Adrenal gland (tissue), 12 donors: ENCODE measurements around the gene DNAJC5. TPM values are rescaled to one million over a fixed set of nuclear protein-coding genes. Genes with fewer than 3 reads are reported as not detected.

ENCODE experiments used
- DNase-seq, 7 donors: peaks; one replicate each; pipeline ENCODE4 v3.0.0-alpha.2; 2019 to 2020
- H3K27ac ChIP-seq, 5 donors: fragments of 200-600 bp; sonication (generic) in 4 of 5; 1 replicate in 3 of 5; 2 replicates in 2 of 5; pipeline versions ENCODE4 v1.5.1 to v1.8.0; 2016 to 2020; ENCODE audit warnings: mild to moderate bottlenecking in 1 of 5
- H3K27me3 ChIP-seq: fragments of 200-600 bp; 2 replicates; pipeline ENCODE4 v1.8.0; 2021
- H3K36me3 ChIP-seq, 2 donors: fragments of 200-600 bp; replicated peaks in 1 of 2; 1 replicate in 1 of 2; 2 replicates in 1 of 2; pipeline versions ENCODE4 v1.5.1 to v1.8.0; 2018 to 2022
- H3K4me1 ChIP-seq, 2 donors: fragments of 200-600 bp; replicated peaks in 1 of 2; 1 replicate in 1 of 2; 2 replicates in 1 of 2; pipeline versions ENCODE4 v1.5.1 to v1.8.0; 2018 to 2021
- H3K4me3 ChIP-seq, 4 donors: fragments of 200-600 bp; sonication (generic) in 3 of 4; one replicate each; pipeline ENCODE4 v1.5.1; 2016 to 2018
- H3K9me3 ChIP-seq, 3 donors: fragments of 200-600 bp; sonication (generic) in 1 of 3; replicated peaks in 1 of 3; 1 replicate in 2 of 3; 2 replicates in 1 of 3; pipeline versions ENCODE4 v1.5.1 to v1.8.0; 2016 to 2021
- CTCF ChIP-seq, 6 experiments: fragments of 450-650 bp in 4 of 6; fragments of 200-600 bp in 2 of 6; sonication (generic) in 1 of 6; IDR thresholded peaks; 1 replicate in 5 of 6; 2 replicates in 1 of 6; pipeline versions ENCODE4 v1.5.1 to v1.8.0; 2016 to 2021; ENCODE audit warnings: antibody characterized with exemption in 6 of 6, mild to moderate bottlenecking in 2 of 6, moderate library complexity in 1 of 6
- POLR2A ChIP-seq, 2 donors: fragments of 450-650 bp; IDR thresholded peaks; one replicate each; pipeline ENCODE4 v1.6.1; 2017; ENCODE audit warnings: antibody characterized with exemption in 2 of 2, mild to moderate bottlenecking in 2 of 2, moderate library complexity in 1 of 2
- WGBS, 4 donors: extraction: QIAGEN DNeasy Blood & Tissue Kit in 2 of 4; methylation state at CpG; one replicate each; pipeline versions ENCODE4 v1.1.5 to v1.1.7; 2013 to 2017; 5-methylcytosine and 5-hydroxymethylcytosine counted together
- intact Hi-C, 2 donors: fragments of 100-400 bp; cut with DNase I; formaldehyde crosslinking; loops; one replicate each; pipeline versions ENCODE4 v1.14.1 to v1.15.0; 2022 to 2023
- polyA plus RNA-seq, 3 donors: library from polyadenylated mRNA; stranded (reverse); fragments of 200-250 nt in 2 of 3; fragments of 350-450 nt in 1 of 3; fragmentation: Illumina TruSeq in 1 of 3; extraction: RNeasy Lipid Tissue Mini Kit (QIAGEN cat#74804) in 1 of 3; gene quantifications; one replicate each; pipeline ENCODE4 v1.2.3, GENCODE V29; 2013 to 2014
- total RNA-seq, 9 donors: library from RNA; depleted of rRNA in 4 of 9; stranded (reverse); fragments of >200 nt in 4 of 9; fragments of 120-200 nt in 1 of 9; fragmentation: NEBNext Ultra II Directional in 1 of 9; extraction: Animal tissue kit (Norgen Biotek cat#: 25700) in 1 of 9; gene quantifications; one replicate each; pipeline versions ENCODE4 v1.1.0 to v1.2.4, GENCODE V29; 2013 to 2023
- donor health status: healthy with polysubstance abuse.
- donor health status: Bipolar disorder and iron deficiency.
- donor health status: DM: yes; HTN: yes; CAD: no.
- donor health status: DM: no; HTN: no; CAD: no.
- donor health status: DM: no; HTN: no; CAD: no.
- donor health status: DM: yes; HTN: yes; CAD: no.

DNAJC5 gene
- total and polyA plus RNA-seq, 12 donors, result 26.5 to 78.0 (median 61.4) TPM

- Histone ChIP-seq H3K9me3 (no peaks in the 10 kb centered on the region), H3K27ac (peak overlapping the region in 1 of 5 donors; percentile 52), H3K27me3 (no peaks in the 10 kb centered on the region), H3K4me3 (no peak overlapping the region), H3K36me3 (peaks cover 0 to 58% of the 10 kb centered on the region in 2 donors), H3K4me1 (no peaks in the 10 kb centered on the region)
- peak in 4 of 7 donors; percentile 36 to 74 (median 60) for DNase-seq
- 63 to 80% (median 72%) methylated on average over 21 to 35 of the region's 39 CpGs for WGBS, 4 donors
- intact Hi-C loops, result no loop called here
- no peak for TF ChIP-seq POLR2A (IDR thresholded peaks at IDR 0.05)
- no peak for TF ChIP-seq CTCF (IDR thresholded peaks at IDR 0.05)
These were observed 46.6 kb downstream of the DNAJC5 start for GRCh38 chr20:63941282-63942081.

- Histone ChIP-seq H3K27me3 (no peaks in the 10 kb centered on the region), H3K36me3 (peaks cover 0 to 56% of the 10 kb centered on the region in 2 donors), H3K4me3 (no peak overlapping the region), H3K27ac (peak overlapping the region in 1 of 5 donors; percentile 65), H3K9me3 (no peaks in the 10 kb centered on the region), H3K4me1 (peaks cover 6 to 8% of the 10 kb centered on the region in 2 donors)
- peak in 2 of 7 donors; percentile 24 to 32 for DNase-seq
- TF ChIP-seq POLR2A (IDR thresholded peaks at IDR 0.05) (no peak), CTCF (IDR thresholded peaks at IDR 0.05) (no peak)
- WGBS, 4 donors, result 59 to 70% (median 67%) methylated on average over 26 to 30 of the region's 30 CpGs
- intact Hi-C loops, result no loop called here
These were observed 47.5 kb downstream of the DNAJC5 start for GRCh38 chr20:63942250-63942951.

GRCh38 chr20:63942969-63943807, 48.3 kb downstream of the DNAJC5 start:
- Histone ChIP-seq H3K9me3 (no peaks in the 10 kb centered on the region), H3K4me1 (peaks cover 14% of the 10 kb centered on the region in 2 donors), H3K36me3 (peaks cover 0 to 56% of the 10 kb centered on the region in 2 donors), H3K27me3 (no peaks in the 10 kb centered on the region), H3K27ac (peak overlapping the region in 2 of 5 donors; percentile 26 to 65), H3K4me3 (no peak overlapping the region)
- intact Hi-C loops, result no loop called here
- TF ChIP-seq POLR2A (IDR thresholded peaks at IDR 0.05) (no peak), CTCF (IDR thresholded peaks at IDR 0.05) (no peak)
- DNase-seq, result peak in 2 of 7 donors; percentile 17 to 25
- WGBS, 4 donors, result 67 to 90% (median 84%) methylated on average over 3 to 19 of the region's 19 CpGs

GRCh38 chr20:63943808-63944077, 48.8 kb downstream of the DNAJC5 start:
- Histone ChIP-seq H3K27me3 (no peaks in the 10 kb centered on the region), H3K4me3 (no peak overlapping the region), H3K9me3 (no peaks in the 10 kb centered on the region), H3K36me3 (peaks cover 0 to 56% of the 10 kb centered on the region in 2 donors), H3K4me1 (peaks cover 18 to 19% of the 10 kb centered on the region in 2 donors), H3K27ac (no peak overlapping the region)
- DNase-seq, result no peak
- 90 to 100% (median 97%) methylated on average over 2 to 3 of the region's 3 CpGs for WGBS, 4 donors
- intact Hi-C loops, result no loop called here
- no peak for TF ChIP-seq POLR2A (IDR thresholded peaks at IDR 0.05)
- TF ChIP-seq CTCF (IDR thresholded peaks at IDR 0.05), result no peak
